ENCODE results near the gene CPLANE1.

- no peak for TF ChIP-seq POLR2A (IDR thresholded peaks at IDR 0.05)
- TF ChIP-seq CTCF (IDR thresholded peaks at IDR 0.05) = no peak
Observed at GRCh38 chr5:37249815-37250164, 614 bp upstream of the CPLANE1 start.
